Uterus (tissue), 4 donors: Measurements from ENCODE around the gene MTMR10. TPM values are rescaled to one million over a fixed set of nuclear protein-coding genes. Genes with fewer than 3 reads are reported as not detected.

Experiments
- DNase-seq, 2 donors: peaks; one replicate each; pipeline ENCODE4 v3.0.0-alpha.2; 2019 to 2020
- H3K27ac ChIP-seq, 2 donors: fragments of 200-600 bp; sonication (generic); 1 replicate in 1 of 2; 2 replicates in 1 of 2; pipeline ENCODE4 v1.5.1; 2016 to 2018
- H3K27me3 ChIP-seq, 2 donors: fragments of 200-600 bp; sonication (generic); one replicate each; pipeline ENCODE4 v1.5.1; 2018 to 2019; ENCODE audit warnings: control low read depth in 1 of 2
- H3K36me3 ChIP-seq, 2 donors: fragments of 200-600 bp; sonication (generic); one replicate each; pipeline ENCODE4 v1.5.1; 2019; ENCODE audit warnings: control low read depth in 1 of 2
- H3K4me1 ChIP-seq, 2 donors: fragments of 200-600 bp; sonication (generic); one replicate each; pipeline ENCODE4 v1.5.1; 2018 to 2019; ENCODE audit warnings: control low read depth in 1 of 2
- H3K4me3 ChIP-seq, 2 donors: fragments of 200-600 bp; sonication (generic); 1 replicate in 1 of 2; 2 replicates in 1 of 2; pipeline ENCODE4 v1.5.1; 2018 to 2019; ENCODE audit warnings: mild to moderate bottlenecking in 1 of 2
- H3K9me3 ChIP-seq, 2 donors: fragments of 200-600 bp; sonication (generic); one replicate each; pipeline ENCODE4 v1.5.1; 2019; ENCODE audit warnings: control low read depth in 1 of 2
- CTCF ChIP-seq, 4 experiments: fragments of 200-600 bp in 2 of 4; fragments of 450-650 bp in 2 of 4; sonication (generic) in 2 of 4; IDR thresholded peaks; one replicate each; pipeline ENCODE4 v1.5.1; 2016 to 2019; ENCODE audit warnings: antibody characterized with exemption in 4 of 4, mild to moderate bottlenecking in 2 of 4, moderate library complexity in 1 of 4
- POLR2A ChIP-seq, 2 donors: fragments of 450-650 bp; IDR thresholded peaks; one replicate each; pipeline ENCODE4 v1.6.1; 2016; ENCODE audit warnings: antibody characterized with exemption in 2 of 2, mild to moderate bottlenecking in 1 of 2, moderate library complexity in 1 of 2
- intact Hi-C: fragments of 100-400 bp; cut with DNase I; formaldehyde crosslinking; loops from one replicate; pipeline ENCODE4 v1.15.1; 2023; ENCODE audit warnings: low total_unique reads
- total RNA-seq, 4 donors: library from RNA; depleted of rRNA in 3 of 4; stranded (reverse); fragments of >200 nt in 3 of 4; gene quantifications; one replicate each; pipeline versions ENCODE4 v1.1.0 to v1.2.4, GENCODE V29; 2014 to 2023
- donor health status: DM: yes; HTN: yes; CAD: no.

The MTMR10 gene
- total RNA-seq, 4 donors from 2014 or later: 11.8 to 34.2 (median 19.1) TPM

DNA sequence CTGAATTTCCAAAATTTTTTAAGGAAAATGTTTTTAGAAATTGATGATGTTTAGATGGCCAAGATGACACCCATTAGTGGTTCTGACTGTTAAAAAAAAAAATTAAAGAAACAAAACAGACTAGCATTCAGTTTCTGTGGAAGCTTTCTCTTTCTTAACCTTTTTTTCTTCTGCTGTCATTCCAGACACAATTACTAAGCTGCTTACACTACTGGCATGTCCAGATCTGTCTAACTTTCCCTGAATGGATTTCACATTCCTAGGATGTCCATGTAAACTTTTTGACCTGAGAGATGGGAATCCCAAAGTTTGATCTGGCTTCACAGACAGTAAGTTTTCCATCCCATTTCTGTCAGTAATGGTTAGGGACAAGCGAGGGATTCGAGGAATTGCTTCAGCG is 10.3 kb upstream of the MTMR10 start:
- no peak overlapping the region for H3K27ac ChIP-seq
- no peak overlapping the region for H3K4me3 ChIP-seq
- no peaks in the 10 kb centered on the region for H3K4me1 ChIP-seq
- H3K9me3 ChIP-seq: no peaks in the 10 kb centered on the region
- no peak for TF ChIP-seq POLR2A (IDR thresholded peaks at IDR 0.05)
- no peaks in the 10 kb centered on the region for H3K27me3 ChIP-seq
- H3K36me3 ChIP-seq: no peaks in the 10 kb centered on the region
- no peak for DNase-seq
- intact Hi-C loops: no loop called here

DNA sequence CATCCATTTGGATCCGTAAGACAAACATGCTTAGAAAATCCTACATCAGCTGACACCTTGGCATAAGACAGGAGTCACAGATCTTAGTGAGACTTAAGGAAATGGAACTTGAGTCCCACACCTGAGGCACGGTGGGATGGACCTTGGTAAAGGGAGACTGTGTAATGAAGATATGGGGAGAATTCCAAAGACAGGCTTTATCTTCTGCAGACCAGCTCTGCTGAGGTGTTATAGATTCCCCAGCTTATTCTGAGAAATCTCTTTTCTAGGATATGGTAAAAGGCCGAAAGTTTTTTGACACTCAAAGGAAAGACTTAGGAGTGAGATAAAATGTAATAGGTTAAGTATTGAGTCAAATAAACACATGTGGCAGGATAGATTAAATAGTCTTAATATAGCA is 8.3 kb upstream of the MTMR10 start:
- Histone ChIP-seq H3K27ac (no peak overlapping the region), H3K4me3 (no peak overlapping the region), H3K9me3 (no peaks in the 10 kb centered on the region), H3K27me3 (no peaks in the 10 kb centered on the region), H3K4me1 (no peaks in the 10 kb centered on the region), H3K36me3 (no peaks in the 10 kb centered on the region)
- TF ChIP-seq POLR2A (IDR thresholded peaks at IDR 0.05) (no peak), CTCF (IDR thresholded peaks at IDR 0.05) (no peak)
- no peak for DNase-seq
- intact Hi-C loops: no loop called here

DNA sequence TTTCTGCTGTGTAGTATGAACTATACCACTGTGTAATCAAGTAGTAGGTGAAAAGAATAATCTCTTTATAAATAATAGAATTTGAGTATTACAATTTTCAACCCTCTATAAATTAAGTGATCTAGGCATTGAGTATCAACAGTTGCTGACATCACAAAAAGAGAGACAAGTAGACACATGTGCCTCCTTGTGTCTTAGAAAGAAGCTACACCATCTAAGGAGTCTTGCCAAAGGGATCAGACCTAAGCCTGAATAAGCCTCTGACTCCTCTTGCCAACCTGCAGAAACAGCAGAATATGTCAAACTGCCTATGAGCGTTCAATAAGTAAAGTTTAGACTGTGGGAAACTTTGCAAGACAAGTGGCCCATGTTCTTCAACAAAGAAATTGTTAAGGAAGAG is 5.8 kb upstream of the MTMR10 start:
- DNase-seq: no peak
- no peaks in the 10 kb centered on the region for H3K27me3 ChIP-seq
- TF ChIP-seq CTCF (IDR thresholded peaks at IDR 0.05) (no peak), POLR2A (IDR thresholded peaks at IDR 0.05) (no peak)
- no peaks in the 10 kb centered on the region for H3K9me3 ChIP-seq
- H3K36me3 ChIP-seq: no peaks in the 10 kb centered on the region
- H3K27ac ChIP-seq: no peak overlapping the region
- intact Hi-C loops: no loop called here
- no peaks in the 10 kb centered on the region for H3K4me1 ChIP-seq
- H3K4me3 ChIP-seq: no peak overlapping the region

DNA sequence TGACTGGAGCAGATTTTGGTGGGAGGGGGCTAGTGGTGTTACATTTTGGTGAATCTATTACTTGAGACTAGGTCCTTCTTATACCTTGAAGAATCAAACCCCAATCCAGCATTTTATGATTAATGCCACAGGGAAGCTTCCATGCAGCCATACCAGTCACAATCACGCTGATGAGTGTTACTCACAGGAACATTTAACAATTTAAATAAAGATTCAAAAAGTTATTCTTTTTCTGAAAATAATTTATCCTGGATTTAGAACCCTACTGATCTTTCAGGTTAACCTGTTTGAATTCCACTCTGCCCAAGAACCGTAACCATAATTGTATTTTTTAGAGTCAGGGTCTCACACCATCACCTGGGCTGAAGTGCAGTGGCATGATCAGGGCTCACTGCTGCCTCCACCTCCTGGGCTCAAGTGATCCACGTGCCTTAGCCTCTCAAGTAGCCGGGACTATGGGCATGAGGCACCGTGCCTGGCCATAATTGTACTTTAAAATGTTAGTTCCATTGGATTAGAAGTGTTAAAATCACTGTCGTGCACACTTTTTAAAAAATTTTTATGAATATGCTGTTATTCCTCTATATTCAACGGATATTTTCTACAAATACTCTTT is 929 bp upstream of the MTMR10 start:
- peak overlapping the region; percentile 89 to 91 for H3K27ac ChIP-seq
- peak overlapping the region; percentile 64 to 92 for H3K4me3 ChIP-seq
- no peaks in the 10 kb centered on the region for H3K27me3 ChIP-seq
- intact Hi-C loops: no loop called here
- TF ChIP-seq POLR2A (IDR thresholded peaks at IDR 0.05) (no peak), CTCF (IDR thresholded peaks at IDR 0.05) (no peak)
- no peaks in the 10 kb centered on the region for H3K9me3 ChIP-seq
- no peaks in the 10 kb centered on the region for H3K4me1 ChIP-seq
- DNase-seq: no peak
- no peaks in the 10 kb centered on the region for H3K36me3 ChIP-seq

DNA sequence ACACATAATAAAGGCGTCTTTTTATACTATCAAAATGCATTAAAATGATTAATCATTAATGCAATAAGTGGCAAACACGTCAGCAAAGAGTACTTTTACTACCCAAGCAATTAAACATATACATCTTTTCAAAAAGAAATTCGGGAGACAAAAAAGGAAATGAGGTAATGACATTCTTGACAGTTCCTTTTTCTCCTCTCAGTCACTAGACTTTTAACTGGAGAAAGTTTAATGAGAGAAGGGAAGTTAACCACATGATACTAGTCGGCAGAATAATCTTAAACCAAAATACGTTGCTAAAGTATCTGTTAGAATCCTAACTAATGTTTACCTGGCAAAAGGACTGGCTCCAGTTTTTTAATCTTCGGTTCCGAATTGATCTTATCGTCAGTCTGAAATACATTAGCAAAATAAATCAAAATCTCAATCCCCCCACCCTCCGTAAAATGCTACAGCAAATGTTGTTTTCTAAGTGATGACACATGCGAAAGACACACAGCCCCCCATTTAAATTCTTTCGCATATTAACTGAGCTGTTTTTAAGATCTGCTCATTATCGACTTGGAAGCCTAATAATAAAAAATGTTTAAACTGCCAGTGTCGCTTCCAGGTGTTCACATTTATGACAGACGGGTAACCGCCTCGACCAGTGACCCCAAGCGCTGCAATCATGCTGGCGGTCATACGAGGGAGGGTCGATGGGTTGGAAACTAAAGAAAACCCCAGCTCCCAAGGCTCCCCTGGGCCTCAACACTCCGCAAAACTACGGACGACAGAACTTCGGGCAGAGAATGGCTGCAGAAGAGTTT is 778 bp downstream of the MTMR10 start:
- intact Hi-C loops: no loop called here
- peak overlapping the region; percentile 89 to 91 for H3K27ac ChIP-seq
- peak overlapping the region; percentile 64 to 92 for H3K4me3 ChIP-seq
- no peaks in the 10 kb centered on the region for H3K27me3 ChIP-seq
- H3K36me3 ChIP-seq: no peaks in the 10 kb centered on the region
- no peaks in the 10 kb centered on the region for H3K9me3 ChIP-seq
- DNase-seq: no peak
- no peaks in the 10 kb centered on the region for H3K4me1 ChIP-seq
- TF ChIP-seq CTCF (IDR thresholded peaks at IDR 0.05) (no peak), POLR2A (IDR thresholded peaks at IDR 0.05) (no peak)
